NOMO-1 treated with dmso at 0.1 percent for 144 hours (cell line): Measurements from ENCODE around the gene KLHL40.

Source experiments
- DNase-seq: peaks from one replicate; lab custom pipeline; 2025; ENCODE audit not compliant: unreplicated experiment; lab: John Stamatoyannopoulos, UW

Gene KLHL40

DNA sequence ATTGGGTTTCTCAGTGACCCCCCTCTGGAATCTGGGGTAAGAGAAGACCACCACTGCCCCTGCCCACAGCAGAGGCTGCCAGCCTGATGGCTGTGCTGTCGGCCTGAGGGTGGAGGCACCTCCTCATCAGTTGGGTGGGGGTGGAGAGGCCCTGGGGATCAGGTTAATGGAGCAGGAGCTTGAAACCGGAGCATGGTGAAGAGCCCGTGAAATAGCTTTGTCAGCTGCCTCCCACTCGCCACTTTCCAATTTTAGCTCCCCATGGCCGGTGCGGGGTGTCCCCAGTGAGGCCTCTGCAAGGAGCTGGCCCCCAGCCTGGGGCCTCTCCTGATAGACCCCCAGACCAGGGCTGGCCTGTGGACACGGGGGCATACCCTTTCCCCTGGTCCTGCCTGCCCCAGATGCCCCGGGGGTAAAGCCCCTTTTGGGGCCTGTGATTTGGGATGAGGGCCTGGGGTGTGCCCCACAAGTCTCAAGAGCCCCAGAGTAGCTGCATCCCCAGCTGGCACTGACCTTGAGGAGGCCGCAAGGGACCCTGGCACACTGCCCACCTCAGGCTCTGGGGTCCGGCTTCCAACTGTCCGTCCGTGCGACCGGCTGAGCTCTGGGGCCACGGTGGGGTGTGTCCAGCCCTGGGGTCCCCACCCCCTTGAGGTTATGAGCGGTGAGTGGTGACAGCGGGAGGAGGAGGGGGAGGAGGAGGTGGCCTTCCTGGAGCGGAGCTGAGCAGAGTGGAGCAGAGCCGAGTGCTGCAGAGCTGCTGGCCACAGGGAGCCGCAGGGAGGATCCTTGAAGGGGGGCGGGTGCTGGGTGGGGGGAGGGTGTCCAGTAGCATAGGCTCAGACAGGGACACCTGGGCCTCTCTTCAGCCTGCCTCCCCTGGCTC is 17.0 kb downstream of the KLHL40 start, which contains the start of gene HHATL:
HHATL (minus strand) TSS at position 733 of the 886 bp plus-strand sequence. CDS start 1,972 bp downstream, outside the sequence.
- DNase-seq: no peak

DNA sequence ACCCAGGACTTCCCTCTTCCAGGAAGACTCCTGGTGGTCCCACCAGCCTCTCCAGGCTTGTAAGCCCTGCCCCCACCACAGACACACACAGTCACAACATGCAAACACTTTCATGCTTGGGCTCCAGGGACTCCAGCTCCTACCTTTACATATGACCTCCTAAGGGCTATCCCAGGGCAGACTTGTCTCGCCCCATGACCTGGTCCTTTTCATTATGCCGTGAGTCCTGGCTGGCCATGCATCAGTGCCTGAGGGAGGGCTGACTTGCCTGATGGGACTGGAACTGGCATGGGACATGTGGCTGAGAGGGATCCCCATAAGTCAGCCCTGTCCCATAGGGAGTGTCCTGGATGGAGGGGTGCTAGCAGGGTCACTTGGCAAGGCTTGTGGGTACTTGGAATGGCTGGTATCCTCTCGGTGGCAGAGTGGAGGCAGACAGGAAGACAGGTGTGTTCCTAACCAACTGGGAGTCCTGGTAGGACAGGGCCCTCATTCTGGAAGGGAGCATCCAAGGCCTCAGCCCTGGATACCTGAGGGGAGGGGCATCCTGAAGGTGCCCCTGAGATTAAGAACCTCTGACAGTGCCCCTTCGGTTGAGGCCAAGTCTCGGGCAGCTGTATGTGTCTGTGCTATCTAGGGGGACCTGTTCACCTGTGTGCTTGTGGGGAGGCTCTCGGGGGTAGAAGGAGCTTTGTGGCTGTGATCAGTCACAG is 17.8 kb downstream of the KLHL40 start:
- DNase-seq: no peak

DNA sequence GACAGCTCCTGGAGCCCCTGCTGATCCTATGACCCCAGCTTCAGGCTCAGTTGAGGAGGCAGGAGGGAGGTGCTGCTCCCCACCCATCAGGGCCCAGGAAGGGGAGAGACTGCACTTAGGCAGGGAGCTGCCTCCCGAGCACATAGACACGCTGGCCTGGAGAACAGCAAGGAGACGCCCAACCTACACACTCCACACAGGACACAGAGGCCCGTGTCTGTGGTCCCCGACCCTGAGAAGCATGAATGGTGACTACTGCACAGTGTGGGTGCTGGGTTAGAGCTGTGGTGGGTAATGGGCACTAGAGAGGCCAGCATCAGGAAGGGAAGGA is 18.3 kb downstream of the KLHL40 start:
- DNase-seq: no peak

DNA sequence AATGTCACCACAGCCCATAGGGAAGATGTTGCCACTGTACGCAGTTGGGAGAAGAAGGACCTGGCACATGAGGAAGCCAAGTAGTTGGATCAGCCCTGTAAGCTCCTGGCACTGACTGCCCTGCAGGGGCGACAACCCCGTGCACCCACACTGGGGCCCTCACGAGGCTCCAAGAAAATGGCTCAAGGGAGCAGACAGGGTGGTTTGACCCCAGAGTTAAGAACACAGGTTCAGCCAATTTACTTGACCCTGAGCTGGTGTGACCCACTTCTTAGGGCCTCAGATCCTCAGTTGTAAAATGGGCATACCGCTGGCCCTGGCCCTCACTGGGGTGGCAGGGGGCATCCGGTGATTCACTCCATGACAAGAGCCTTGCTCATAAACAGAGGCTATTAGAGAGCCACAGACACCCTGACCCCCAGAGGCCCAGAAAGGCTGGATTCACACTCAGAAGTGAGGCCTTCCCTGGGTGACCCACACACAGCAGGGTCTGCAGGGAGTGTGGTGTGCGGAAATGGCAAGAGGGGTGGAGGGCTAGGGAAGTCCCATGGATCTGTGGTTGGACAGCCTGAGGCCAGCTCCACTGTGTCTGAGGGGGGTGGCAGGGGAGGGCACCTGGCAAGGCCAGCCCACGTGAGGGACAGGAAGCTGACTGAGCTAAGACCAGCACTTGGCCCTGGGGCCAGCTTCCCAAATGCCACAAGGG is 19.0 kb downstream of the KLHL40 start:
- no peak for DNase-seq

DNA sequence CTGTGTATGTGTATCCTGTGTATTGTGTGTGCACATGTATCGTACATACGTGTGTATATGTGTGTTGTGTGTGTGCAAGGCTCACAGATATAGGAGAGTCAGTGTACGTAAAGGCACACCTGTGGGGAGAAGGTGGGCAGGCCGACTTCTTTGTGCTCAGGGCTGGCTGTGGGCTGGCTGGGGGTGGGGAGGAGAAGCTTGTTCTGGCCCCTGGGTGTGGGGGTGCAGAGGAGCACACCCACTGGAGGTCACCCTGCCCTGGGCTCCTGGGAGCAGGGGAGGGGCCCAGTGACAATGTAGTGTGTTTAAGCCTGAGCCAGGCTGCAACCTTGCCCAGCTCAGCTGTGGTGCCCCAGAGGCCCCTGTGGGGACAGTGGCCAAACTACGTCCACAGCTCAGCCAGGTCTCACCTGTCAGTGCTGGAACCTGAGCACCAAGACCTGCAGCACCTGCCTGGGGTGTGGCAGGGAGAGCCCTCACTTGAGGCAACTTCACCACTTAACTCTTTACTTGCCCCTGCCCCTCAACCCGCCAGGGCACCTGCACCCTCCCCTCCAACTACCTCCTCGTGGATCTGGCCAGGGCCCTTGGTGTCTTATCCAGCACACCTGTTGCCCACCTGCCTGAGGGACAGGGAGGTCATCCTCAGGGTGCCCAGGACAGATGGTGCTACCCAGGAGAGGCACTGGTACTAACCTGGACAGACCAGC is 19.9 kb downstream of the KLHL40 start:
- DNase-seq: no peak

DNA sequence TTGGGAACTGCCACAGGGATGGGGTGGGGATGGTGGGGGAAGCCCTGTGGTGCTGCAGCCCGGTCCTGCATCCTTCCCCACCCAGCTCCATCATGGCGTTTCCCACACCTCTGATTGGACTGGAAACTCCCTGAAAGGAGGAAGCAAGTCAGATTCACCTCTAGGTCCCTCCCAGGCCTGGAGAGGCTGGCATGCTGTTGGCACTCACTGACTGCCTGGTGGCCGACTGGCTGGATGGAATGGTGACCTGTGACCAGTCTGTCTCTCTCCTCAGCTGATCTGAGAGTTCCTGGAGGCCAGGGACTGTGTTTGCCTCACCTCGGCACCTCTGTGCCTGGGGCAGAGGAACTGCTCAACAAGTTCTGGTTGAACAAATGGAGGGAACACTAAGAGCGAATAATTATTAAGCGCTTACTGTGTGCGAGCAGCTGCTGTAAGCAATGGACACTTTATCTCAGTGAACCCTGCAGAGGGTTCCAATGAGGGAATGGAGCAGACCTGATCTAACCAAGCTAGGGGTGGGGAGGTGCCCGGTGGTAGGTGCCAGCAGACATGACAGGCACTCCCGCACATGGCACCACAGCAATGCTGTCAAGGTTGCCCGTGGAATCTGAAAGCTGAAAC is 20.7 kb downstream of the KLHL40 start:
- DNase-seq: no peak

DNA sequence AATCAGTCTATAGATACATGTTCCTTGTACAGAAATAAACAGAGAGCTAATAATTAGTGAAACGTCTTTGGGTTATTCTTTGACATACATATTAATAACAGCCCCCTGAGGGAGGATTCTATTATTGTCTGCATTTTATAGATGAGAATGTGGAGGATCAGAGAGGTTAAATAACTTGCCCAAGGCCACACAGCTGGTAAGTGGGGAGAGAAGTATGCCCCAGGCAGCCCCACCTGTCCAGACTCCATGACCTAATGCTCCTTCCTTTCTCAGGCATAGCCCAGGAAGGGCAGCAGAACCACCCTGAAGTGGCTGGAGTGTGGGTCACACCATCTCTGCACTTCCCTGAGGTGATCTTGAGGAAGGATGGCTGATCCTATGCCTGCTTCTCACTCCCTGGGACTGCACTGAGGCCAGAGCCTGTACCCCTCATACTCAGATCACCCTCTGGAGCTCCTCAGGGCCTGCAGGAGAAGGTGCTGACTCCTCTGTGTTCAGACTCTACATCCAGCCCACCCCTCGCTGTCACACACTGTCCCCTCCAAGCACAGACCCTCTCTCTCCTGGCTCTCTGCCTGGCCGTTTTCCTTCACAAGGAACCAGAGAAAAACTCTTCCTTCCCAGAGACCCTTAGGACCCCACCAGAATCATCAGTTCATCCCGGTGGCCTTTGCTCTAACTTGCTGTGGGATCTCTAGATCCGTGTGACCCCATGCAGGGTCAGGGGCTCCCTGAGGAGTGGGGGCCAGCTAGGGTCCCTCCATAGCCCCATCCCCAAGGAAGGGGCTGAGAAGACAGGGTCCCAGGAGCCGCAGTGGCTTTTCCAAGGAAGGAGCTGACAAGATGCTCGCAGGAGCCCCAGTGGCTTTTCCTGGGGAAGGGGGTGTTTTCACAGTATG is 21.6 kb downstream of the KLHL40 start:
- no peak for DNase-seq

DNA sequence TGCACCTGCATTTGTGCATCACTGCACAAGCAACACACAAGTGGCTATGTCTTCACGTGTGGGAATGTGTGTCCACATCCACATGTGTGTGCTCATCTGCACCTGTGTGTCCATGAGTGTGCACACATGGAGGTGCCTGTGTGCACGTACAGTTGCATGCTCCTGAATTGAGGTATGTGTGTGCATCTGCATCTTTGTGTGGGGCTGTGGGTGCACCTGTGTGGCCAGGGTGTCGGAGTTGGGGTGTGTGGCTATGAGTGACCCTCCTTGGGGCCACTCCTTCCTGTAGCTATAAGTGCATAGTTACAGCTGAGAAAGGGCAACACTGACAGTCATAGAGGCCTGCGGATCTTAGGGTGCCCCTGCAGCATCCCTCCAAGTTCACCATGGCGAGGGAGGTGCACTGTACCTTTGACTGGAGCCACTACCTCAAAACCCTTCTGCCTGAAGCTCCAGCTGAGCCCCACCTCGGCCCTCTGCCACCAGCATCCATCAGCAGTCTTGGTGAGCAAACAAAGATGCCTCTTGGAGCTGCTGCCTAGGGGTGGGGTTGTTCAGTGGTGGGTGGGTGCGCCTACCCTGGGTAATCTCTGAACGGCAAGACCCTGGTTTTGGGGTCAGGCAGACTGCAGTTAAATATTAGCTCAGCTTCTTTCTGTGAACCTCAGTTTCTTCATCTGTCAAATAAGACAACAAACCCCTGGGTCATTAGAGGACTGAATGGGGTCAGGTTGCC is 22.5 kb downstream of the KLHL40 start:
- DNase-seq: no peak

DNA sequence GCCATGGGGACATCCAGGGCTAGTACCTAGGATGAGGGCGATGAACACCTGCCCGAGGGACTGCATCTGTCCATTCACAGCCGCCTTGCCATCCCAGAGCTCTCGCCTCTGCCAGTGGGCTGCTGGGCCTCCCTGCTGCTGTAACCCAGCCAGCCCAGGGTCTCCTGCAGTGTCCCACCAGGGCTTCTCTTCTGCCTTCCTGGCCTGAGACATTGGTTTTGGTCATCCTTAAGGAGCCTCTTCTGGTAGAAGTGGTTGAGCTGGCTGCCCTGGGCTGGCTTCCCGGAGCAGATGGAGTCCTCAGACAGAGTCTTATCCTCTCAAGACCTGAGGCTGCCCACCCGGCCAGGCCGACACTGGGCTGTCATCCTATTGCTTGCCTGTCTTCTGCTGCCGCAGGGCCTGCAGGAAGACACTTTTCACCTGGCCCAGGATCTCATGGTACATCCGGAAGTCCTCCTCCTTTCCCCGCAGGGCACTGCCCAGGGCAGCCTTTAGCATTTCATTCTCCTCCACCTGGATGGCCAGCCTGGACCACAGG is 23.3 kb downstream of the KLHL40 start:
- DNase-seq: no peak

DNA sequence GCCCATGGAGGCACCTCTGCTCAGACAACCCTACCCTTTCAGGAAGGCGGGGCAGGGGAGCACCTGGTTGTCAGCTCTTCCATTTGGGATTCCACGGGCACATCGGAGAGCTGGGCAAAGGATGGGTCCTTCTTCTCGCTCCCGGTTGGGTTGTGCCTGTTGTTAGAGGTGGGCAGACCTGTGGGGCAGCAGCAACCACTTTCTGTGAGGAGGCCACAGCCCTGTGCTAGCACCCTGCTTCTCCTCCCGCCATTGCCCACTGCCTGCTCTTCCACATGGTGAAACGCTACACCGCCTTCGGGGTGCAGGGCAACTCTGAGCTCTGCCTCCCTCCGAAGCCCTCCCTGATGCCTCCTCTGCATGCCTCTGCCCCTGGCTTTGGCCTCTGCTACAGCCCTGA is 24.3 kb downstream of the KLHL40 start:
- DNase-seq: no peak

DNA sequence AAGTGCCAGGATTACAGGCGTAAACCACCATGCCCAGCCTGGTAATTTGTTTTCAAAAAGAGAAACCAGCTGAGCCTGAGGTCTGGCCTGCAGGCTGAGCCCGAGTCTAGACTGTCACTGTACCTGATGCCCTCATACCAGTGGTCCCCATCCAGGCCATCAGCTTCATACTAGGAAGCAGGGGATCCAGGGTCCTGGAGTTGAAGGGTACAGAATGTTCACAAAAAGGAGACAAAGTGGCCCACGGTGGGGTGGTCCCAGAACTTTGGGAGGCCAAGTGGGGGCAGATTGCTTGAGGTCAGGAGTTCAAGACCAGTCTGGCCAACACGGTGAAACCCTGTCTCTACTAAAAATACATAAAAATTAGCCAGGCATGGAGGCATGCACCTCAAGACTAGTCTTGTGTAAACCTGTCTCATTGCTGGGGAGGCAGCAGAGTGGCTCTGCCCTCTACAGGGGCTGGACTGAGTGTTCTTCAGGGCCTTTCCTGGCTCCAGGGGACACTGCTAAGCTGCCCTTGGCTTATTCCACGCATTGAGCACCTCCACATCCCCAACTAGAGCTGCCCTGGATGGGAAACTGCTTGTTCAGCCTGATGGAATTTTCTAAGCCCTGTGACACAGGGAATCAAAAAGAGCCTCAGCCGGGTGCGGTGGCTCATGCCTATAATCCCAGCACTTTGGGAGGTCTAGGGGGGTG is 25.1 kb downstream of the KLHL40 start:
- no peak for DNase-seq

DNA sequence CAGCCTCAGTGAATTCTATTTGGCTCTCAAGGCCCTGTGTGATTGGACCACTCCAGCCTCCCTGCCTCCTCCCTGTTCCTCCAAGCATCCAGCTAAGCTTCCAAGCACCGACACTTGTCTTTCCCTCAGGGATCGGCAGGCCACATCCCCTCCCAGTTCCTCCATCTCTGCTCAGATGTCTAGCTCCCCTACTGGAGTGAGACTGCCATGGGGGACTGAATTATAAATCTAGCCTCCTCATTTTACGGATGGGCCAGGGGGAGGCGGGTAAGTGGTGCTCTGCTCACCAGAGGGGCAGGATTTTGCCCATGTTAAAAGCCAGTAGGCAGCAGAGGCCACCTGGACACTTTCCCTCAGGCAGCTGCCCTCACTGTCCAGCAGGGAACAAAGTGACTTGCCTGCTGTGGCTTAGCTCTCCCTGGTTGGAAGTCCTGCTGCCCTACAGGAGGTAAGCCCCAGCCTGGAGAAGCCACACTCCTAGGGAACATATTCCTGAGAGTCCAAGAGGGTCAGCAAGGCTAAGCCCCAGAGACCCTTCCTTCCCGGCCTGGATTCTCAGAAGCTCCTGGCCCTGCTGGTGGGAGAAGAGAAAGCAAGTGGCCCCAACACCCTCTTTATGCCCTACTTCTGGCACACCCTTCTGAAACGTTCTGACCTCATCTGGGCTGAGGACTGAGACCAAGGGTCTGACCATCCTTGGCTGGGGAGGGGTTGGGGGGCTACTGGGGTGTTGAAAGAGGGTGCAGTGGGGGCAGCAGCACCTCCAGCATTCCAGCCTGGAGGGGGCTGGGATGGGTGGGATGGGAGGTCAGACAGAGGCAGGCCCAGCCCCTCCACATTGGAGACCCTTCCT is 26.4 kb downstream of the KLHL40 start:
- DNase-seq: no peak

DNA sequence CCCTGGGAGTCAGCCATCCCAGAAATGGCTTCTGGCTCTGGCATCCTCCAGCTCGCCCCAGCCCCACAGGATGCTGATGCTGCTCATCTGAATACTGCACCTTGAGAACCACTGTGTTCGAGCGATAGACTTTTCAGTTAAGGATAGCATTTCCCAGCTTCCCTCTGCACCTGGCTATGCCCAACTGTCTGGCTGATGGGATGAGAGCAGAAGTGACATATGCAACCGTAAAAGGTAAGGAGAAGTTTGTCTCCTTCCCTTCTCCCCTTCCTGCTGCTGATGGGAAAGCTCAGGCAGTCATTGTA is 27.0 kb downstream of the KLHL40 start:
- DNase-seq: no peak

DNA sequence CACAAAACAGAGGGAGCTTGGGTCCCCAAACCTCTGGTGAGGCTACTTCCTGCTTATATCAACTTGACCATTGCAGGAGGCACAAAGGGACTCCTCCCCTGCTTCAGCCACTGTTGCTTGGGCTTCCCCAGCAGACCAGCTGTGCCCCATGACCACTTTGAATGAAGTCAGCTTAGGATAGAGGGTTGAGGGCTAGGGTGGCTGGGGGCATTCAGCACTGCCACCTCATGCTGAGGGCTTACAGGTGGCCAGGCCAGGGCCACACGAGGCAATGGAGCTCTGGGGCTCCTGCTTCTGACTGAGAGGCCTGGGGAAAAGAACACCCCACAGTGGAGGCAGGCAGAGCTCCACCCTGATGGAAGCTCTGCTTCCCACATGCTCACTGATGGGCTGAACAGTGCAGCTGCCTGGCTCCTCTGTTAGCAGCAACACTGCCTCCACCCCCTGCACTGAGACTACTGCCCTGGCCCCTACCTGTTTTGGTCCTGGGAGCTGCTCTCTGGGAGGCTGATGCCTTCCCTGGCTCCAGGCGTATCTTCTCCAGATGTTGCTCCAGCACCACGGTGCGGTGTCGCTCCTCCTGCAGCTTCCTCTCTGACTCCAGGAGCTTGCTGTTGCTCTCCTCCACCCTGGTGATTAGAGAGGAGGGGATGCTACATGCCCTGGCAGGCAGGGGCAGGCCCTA is 27.5 kb downstream of the KLHL40 start:
- no peak for DNase-seq

DNA sequence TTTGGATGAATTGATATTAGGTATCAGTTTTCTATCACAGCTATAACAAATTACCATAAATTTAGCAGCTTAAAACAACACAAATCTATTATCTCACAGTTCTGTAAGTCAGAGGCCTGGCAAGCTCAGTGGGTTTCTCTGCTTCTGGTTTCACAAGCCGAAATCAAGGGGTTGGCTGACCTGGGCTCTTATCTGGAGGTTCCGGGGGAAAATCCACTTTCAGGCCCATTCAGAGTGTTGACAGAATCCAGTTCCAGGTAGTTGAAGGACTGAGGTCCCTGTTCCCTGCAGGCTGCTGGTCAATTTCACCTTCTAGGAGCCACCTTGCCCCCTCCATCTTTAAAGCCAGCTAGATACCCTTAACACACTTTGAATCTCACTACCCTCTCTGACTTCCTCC is 28.4 kb downstream of the KLHL40 start:
- DNase-seq: no peak

DNA sequence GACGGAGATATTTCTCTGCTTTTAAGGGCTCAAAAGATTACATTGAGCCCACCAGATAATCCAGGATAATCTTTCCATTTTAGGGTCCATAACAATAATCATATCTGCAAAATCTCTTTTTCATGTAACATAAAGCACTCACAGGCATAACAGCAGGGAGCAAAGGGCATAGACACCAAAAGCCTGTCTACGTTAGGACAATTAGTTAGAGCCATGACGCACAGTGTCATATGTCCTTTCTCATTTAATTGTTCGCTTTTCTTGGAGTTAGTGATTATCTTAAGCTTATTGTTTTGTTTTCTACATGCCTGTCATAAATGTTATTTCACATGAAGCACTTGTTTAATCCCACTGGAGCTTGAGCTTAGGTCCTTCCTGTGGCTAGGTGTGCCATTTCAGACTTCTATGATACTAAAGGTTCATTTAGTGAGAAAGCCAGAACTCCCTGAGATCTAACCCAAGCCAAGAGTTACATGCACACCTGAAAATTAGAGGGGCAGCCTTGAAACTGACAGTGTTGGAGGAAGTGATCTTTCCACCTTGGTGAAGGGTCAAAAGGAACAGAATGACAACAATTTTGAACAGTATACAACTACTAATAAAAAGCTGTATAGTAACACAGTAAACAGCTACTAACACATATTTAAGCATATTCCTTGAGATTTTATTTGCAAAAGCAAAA is 29.0 kb downstream of the KLHL40 start:
- DNase-seq: no peak
